ENCODE measurements around the gene ARMS2.

ARMS2 gene

DNA sequence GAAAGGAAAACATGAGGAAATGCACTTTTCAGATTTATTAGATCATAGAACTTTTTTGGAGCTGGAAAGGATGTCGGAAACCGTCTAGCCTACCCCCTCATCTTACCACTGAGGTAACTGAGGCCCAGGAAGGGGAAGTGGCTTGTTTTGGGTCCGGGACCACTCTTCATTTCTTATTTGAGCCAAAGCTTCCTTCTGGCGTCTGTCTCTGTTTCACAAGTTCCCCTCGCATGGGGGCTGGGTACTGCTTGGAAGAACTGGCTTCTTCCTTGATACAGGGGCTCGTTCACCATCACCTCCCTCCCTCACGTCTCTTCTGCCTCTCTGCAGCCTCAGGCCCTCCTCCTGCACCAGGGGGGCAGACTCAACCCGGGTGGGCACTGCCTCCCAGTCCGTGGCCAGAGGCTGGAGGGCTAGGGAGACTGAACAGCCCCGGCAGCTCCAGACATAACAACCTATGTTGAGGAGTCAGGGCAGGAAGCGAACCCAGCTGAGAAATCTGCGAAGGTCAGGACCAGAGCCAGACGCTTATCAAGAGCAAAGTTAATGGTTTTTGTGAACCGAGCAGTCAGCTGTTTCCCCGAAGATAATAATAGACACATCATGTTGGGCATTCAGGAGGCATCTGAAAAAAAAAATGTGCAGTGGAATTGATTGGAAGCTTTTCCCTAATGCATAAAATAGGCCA, 19.8 kb downstream of the ARMS2 start:
- no peak for DNase-seq

DNA sequence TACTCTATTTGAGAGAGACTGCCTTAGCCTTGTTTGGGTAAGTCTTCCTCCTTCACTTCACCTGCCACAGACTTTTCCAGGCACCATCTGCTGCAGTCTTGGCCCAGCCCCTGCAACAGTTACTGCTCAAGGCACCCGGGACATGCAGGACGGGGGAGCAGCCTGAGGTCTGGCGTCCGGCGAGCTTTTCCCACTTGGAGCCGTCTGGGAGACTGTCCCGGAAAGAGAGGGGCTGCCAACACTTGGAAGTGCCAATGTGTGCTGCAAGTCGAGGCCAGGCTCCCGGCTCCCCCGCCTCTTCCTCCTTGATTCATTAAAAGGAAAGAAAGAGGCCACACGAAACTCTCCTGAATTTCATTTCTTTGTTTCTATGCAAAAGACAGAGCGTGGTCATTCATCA, 20.6 kb downstream of the ARMS2 start:
- peak; percentile 54 for DNase-seq

DNA sequence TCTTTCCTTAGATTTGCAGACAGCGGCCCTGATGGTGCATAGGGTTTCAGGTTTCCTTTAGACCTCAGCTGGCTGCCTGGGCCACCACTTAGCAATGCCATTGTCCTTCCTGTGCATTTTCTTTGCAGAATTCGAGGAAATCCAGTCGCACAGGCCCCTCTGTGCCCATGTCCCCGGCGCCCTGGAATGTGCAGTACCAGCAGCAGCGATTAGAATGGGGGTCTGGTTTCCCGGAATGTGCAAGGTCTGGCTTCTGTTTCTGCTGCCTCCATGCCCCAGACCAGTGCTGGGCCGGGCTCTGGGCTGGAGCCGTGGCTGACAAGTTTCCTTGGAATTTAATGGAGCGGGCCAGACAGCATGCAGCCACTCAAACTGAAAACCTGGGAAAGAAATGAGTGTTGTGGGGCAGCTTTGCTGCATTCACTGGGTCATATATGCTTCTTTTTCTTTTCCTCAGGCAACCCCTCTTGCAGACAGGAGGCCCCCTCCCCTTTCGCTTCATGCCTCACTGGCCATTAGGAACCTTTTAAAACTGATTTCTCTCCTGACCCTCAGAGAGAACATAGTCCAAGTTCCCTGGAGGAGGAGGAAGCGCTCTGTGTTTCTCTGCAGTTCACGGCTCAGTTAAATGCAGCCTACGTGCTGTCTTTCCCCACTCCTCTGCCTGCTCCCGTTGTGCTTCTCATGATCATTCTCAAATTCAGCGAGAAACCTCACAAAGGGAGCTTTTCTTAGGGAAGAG, 21.3 kb downstream of the ARMS2 start:
- DNase-seq: no peak

DNA sequence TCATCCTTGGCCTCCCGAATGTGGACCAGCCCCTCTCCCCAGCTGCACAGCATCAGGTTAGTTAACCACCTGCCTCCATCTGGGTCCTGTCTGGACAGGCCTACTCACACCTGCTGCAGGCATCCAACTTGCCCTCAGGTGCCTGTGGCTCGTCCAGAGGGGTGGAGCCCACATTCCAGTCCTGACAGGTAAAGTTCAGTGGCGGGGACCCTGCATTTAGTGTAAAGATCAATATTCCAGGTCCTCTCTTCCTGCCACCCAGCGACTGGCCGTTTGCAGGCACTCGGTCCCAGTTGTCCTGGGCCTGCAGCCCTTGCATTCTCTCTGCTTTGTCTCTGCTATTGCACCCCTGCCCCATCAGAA, 21.9 kb downstream of the ARMS2 start:
- peak; percentile 78 for DNase-seq

DNA sequence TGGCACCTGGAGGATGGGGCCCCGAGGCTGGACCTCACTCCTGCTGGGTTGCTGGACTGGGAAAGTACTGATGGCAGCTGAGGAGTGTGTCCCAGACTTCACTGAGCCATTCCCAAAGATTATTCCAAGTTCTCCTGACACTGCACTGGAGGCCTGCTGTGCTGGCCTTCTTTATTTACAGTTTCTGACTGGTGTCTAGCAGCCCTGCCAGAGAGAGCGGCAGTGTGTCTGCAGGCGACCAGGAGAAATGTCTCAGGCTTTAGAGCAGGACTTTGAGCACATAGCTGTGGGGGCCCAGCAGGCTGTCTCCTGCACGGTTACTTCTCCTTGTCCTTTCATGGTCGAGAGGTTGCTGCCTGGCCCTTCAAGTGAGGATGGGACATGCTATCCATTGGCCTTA, 23.0 kb downstream of the ARMS2 start:
- DNase-seq: no peak

DNA sequence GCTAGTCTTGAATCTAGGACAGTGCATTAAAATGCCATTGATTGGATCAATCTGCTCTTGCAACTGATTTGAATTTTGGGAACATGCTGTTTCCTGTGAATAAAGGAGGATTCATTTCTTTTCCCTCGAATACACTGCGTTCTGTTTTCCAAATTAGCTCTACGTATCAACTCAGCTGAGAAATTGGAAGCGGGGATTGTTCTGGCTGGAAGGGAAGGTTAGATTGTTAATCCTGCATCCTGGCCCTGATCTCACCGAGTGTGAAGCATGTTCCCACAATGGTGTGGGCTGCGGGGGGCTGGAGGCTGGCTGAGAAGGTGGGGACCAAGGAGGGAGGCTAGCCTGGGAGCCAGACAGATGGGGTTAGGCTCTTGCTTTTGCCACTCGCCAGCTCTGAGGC, 24.5 kb downstream of the ARMS2 start:
- DNase-seq: no peak

DNA sequence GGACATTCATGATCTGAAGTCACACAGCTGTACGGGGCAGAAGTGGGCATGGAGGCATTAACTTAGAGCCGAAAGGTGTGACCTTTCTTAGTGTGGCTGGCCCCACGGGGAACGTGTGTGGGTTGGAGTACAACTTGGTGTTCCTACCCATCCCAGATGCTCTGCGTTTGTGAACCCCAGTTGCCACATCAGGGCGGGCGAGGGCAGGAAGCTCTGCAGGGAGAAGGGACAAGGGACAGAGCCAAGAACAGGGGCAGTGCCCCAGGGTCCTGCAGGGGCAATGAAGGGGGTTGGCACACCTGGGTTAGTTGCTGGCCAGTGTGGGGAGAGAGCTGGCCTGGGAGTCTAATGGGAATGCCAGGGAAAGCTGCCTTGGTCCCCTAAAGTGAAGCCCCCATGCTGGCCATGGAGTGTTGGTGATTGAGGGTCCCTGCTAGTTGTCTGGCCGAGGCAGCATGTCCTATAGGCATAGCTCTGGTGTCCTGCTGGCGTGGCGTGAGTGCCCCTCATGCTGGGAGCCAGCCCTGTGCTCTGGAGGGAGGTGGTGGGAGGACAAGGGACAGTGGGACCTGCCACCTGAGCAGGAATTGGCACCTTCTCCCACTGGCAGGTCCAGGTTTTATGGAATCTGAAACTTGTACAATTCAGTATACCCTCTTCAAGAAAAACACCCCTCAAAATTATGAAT, 25.8 kb downstream of the ARMS2 start:
- DNase-seq: no peak

DNA sequence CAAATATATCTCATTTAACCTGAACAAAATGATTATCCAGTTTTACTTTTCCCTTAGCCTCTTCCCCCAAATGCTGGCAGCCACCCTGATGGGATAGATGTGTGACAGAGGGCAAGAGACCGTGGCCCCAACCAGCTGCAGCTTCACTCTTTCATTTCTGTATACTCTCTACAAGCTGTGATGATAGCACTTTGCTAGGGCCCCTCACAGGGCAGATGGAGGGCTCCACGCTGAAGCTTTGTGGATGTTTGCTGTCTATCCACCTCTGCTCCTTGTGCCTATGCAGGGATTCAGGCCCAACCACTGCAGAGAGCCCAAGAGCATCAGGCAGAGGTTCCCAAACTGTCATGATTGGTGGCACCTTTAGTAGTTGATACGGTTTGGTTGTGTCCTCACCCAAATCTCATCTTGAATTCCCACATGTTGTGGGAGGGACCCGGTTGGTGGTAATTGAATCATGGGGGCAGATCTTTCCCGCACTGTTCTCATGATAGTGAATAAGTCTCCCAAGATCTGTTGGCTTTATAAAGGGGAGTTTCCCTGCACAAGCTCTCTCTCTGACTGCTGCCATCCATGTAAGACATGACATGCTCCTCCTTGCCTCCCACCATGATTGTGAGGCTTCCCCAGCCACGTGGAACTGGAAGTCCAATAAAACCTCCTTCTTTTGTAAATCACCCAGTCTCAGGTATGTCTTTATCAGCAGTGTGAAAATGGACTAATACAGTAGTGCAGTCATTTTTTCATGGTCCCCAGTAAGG, 27.0 kb downstream of the ARMS2 start:
- DNase-seq: no peak

DNA sequence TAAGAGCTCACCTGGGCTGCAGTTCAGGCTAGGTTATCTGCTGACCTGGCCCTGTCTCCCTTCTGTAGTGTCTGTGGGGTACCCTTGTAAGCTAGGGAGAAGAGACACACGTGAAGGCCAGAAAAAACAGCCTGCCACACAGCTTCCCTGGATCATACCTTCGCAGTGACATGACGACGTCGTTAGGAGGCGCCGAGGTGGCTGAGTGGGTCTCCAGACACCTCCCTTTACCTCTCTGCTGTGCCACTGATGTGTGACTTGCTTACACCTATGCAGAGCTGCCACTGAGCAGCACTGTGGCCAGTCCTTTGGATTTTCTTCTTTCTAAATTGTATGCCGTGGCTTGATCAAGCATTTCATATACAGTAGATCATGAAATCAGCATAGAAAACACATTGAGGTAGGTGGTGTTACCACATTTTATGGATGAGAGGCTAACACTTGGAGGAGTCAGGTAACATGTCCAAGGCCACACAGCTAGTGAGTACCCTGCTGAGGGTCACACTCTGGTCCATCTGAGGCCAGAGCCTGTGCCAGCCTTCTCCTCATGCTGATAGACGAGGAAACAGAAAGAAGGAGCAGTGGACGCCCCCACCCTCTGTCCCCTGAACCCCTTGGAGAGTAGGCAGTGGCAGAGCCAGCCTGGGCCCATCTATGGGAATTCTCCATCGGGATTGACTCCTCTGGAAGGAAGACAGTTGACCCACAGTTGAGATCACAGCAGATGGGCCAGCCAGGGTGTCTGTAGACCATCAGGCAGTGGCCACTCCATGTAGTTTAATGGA, 30.0 kb downstream of the ARMS2 start:
- no peak for DNase-seq

DNA sequence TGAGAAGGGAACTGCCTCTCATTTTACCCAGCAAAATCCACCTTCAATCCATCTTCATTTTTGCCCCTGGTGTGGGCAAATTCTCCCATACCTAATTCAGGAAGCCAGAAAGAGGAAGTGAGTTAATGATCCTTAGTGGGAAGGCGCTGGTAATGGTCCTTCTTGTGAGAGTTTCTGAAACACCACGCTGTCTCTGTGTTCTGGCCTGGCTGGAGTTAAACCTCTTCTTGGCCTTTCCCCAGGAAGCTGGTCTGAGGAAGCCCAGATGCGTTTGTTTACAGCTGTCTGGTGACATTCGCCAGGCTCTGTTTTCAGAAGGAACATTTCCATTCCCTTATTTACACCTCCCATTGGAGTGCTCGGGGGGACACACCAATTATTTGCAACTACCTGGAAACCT, 31.2 kb downstream of the ARMS2 start:
- DNase-seq: no peak

DNA sequence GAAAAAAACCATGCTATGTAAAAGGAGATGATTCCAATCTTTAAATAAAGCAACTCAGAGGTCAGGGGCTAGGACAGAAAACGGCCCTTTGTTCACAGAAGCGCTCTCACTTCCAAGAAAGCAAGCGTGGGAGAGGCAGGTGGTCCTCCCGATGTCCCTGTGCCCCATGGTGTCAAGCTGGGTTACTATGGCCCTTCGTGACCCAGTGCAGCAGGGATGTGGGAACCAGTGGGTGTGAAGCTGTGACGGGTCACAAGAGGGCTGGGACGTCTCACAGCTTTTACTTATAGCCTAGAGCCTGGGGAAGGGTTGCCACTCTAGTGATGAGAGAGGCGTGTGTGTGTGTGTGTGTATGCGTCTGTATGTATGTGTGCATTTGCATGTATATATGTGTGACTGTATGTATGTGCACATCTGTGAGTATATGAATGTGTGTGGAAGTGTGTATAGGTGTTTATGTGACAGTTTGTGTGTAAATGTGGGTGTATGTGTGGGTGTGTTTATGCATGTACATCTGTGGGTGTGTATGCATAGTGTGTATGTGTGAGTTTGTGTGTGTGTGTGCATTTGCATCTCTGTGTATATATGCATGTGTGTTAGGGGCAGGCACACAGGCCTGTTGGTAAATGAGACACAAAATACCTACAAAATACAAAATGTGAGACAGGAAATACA, 32.1 kb downstream of the ARMS2 start:
- no peak for DNase-seq

DNA sequence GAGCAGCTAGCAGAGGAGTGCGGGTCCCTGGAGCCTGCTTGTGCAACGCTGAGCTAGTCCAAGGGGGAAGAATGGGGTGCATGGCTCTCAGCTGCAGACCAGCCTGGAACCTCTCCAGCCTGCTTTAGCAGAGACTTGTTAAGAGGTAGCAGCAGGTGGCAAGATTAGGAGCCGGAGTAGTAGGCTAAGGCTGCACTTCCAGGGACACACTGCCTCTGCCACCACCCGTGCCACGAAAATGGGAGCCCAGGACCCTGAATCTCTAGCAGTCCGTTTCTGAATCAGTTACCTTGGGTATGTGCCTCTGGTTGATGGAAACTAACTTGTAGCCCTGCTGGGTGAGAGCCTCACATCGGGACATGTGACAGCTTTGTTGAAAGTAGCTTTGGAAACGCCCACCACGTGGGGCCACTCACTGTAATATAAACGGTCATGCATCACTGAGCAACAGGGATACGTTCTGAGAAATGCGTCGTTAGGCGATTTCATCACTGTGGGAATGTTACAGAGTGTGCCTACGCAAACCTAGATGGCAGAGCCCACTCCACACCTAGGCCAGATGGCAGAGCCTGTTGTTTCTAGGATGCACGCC, 32.8 kb downstream of the ARMS2 start:
- DNase-seq: peak; percentile 64

DNA sequence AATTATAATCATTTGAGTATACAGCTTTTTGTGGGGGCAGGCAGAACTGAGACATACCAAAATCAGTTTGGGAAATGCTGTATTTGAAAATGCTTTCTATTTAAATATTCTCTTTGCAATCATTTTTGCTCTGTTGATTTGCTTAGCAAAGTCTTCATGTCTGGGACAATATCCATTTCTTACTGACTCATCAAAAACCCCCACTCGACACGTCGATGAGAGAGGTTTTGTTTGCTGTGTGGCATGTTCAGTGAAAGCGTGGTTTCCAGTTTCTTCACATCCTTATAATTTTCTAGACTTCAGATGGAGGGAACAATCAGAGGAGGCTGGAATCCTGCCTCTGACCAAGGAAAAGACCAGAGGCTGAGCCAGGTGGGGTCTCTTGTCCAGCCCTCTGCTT, 35.8 kb downstream of the ARMS2 start:
- no peak for DNase-seq

DNA sequence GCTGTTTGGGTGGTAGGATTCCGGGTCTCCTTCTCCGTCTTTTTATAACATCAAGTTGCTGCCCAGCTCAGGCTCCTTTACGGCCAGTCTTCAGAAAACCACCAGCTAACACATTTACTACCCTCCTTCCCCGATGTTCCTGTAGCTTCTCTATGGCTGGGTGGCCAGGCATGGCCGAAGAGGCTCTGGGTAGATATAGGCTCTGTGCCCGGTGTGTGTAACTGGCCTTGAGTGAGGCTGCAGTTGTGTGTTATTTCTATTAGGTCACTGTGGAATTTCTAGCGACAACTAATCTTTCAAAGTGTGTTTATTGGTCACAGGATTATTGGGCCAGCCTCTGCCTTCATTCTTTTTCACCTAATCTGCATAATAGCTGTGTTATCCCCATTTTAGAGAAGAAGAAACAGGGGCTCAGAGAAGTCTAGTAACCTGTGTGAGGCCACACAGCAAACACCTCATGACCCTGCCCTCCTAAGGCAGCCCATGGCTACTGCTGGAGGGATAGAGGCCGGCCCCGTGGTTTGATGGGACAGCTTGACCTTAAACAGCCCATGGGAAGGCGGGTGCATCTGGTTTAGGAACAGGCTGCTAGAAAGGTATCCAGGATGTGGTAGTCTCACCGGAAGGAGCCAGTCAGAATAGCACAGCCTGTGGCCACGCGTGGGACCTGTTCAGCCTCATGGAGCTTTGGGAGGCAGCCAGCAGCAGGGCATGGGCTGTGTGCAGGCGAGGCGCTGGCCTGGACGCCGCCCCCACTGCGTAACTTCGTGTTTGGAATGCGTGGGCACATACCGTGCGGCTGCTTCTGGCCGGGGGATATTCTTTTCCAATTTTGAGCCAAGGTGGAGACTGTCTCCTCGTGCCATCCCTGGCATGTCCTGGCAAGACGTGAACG, 36.6 kb downstream of the ARMS2 start:
- no peak for DNase-seq

DNA sequence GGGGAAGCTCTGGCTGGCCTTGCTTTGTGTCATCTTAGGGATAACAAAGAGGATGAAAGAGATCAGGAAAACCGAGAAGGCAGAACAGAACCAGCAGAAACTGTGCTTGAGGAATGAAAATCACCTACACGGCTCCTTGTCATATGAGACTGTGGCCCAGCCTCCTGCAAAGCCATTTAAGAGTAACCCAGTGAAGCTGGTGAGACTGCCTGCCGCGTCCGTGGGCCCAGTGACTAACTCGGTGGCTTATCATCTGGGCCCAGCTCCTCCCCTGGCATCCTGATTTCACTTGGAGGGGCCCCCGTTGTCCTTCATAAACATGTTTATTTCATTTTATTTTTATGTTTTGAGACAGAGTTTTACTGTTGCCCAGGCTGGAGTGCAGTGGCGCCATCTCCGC, 37.6 kb downstream of the ARMS2 start:
- DNase-seq: no peak

DNA sequence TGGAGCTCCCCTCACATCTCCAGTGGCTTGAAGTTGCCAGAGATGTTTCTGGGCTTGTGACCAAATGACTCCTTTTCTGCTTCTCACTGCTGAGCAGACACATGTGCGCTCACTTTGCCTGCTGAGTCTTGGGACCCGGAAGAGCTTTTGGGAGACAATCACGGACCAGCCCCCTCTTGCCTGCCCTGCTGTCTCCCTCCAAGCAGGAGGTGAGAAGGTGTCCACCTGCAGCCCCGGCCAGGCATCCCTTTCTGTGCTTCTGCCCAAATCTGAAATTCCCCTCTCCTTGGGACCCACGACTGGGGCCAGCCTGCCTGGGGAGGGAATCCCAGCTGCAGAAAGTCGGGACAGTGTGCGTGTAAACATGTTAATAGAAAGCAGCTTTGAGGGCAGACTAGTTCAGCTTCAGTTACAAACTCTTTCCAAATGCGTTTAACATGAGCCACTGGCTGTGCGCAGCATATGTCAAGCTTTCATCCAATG, 38.6 kb downstream of the ARMS2 start:
- DNase-seq: no peak

DNA sequence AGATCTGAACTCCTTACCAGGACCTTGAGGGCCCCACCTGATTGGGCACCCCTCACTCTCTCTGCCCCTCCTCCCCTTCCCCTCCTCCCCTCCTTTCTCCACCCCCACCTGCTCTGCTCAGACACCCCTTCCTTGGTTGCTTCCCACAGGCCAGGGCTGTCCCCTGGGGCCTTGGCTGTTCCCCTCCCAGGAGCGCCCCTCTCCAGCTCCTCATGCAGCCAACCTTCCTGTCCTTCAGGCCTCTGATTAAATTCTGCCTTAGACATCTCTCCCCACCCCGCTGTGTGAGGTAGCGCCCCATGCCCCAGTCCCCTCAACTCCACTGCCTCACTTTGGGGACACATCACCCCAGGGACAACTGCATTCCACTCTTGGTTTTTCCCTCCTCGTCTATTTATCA, 39.3 kb downstream of the ARMS2 start:
- no peak for DNase-seq

DNA sequence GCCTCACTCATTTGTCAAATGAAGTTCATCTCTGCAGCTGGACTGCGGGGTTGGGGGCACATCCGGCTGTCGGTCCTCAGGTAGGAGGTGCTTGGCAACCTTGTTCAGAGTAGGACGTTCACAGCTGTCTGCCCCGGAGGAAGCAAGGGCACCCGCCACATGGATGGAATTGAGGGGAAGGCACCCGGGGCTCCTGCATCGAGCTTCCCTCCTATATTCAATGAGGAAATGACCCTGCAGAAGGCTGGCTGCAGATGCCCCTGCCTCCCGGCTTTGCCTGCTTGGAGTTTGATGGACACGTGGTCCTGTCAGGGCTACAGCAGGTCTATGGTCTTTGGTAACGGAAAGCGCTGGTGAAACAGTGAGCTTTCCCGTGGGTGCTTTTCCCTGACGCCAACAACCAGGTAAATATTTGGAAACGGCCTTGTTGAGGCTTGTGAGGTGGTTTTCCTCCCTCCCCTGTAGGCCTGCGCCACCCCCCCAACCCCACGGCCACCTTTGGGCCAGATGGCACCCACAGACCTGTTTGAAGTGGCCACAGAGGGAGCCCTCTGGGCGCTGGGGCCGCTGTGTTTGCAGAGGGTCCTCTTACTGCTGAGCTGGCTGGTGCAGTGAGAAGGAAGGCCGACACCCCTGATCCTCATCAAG, 39.8 kb downstream of the ARMS2 start:
- DNase-seq: no peak

DNA sequence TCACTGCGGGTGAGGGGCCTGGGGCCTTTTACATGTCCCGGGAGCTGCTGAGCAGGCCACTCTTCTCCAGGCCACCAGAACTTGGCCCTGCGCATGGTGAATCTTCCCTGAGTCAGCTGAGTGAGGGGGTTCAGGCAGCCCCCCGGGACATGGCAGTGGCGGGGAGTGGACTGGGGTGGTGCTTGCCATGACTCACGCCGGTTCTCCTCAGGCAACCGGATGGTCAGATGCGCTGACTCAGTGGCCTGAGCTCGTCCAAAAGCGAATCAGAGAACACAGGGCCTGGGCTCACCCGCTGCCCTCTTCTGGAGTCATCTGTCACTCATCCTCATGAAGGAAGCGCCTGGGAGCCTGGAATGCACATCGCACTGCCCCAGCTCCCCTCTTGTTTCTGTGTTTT, 40.4 kb downstream of the ARMS2 start:
- DNase-seq: no peak

Measured in NCI-H526 treated with DMSO at 0.1 percent for 48 hours (cell line).